Adrenal gland (tissue), 12 donors: ENCODE results near the gene GLP1R. TPM values are rescaled to one million over a fixed set of nuclear protein-coding genes. Genes with fewer than 3 reads are reported as not detected.

Experiments
- DNase-seq, 7 donors: peaks; one replicate each; pipeline ENCODE4 v3.0.0-alpha.2; 2019 to 2020
- H3K27ac ChIP-seq, 5 donors: fragments of 200-600 bp; sonication (generic) in 4 of 5; 1 replicate in 3 of 5; 2 replicates in 2 of 5; pipeline versions ENCODE4 v1.5.1 to v1.8.0; 2016 to 2020; ENCODE audit warnings: mild to moderate bottlenecking in 1 of 5
- H3K27me3 ChIP-seq: fragments of 200-600 bp; 2 replicates; pipeline ENCODE4 v1.8.0; 2021
- H3K36me3 ChIP-seq, 2 donors: fragments of 200-600 bp; replicated peaks in 1 of 2; 1 replicate in 1 of 2; 2 replicates in 1 of 2; pipeline versions ENCODE4 v1.5.1 to v1.8.0; 2018 to 2022
- H3K4me1 ChIP-seq, 2 donors: fragments of 200-600 bp; replicated peaks in 1 of 2; 1 replicate in 1 of 2; 2 replicates in 1 of 2; pipeline versions ENCODE4 v1.5.1 to v1.8.0; 2018 to 2021
- H3K4me3 ChIP-seq, 4 donors: fragments of 200-600 bp; sonication (generic) in 3 of 4; one replicate each; pipeline ENCODE4 v1.5.1; 2016 to 2018
- H3K9me3 ChIP-seq, 3 donors: fragments of 200-600 bp; sonication (generic) in 1 of 3; replicated peaks in 1 of 3; 1 replicate in 2 of 3; 2 replicates in 1 of 3; pipeline versions ENCODE4 v1.5.1 to v1.8.0; 2016 to 2021
- CTCF ChIP-seq, 6 experiments: fragments of 450-650 bp in 4 of 6; fragments of 200-600 bp in 2 of 6; sonication (generic) in 1 of 6; IDR thresholded peaks; 1 replicate in 5 of 6; 2 replicates in 1 of 6; pipeline versions ENCODE4 v1.5.1 to v1.8.0; 2016 to 2021; ENCODE audit warnings: antibody characterized with exemption in 6 of 6, mild to moderate bottlenecking in 2 of 6, moderate library complexity in 1 of 6
- POLR2A ChIP-seq, 2 donors: fragments of 450-650 bp; IDR thresholded peaks; one replicate each; pipeline ENCODE4 v1.6.1; 2017; ENCODE audit warnings: antibody characterized with exemption in 2 of 2, mild to moderate bottlenecking in 2 of 2, moderate library complexity in 1 of 2
- WGBS, 4 donors: extraction: QIAGEN DNeasy Blood & Tissue Kit in 2 of 4; methylation state at CpG; one replicate each; pipeline versions ENCODE4 v1.1.5 to v1.1.7; 2013 to 2017; 5-methylcytosine and 5-hydroxymethylcytosine counted together
- intact Hi-C, 2 donors: fragments of 100-400 bp; cut with DNase I; formaldehyde crosslinking; loops; one replicate each; pipeline versions ENCODE4 v1.14.1 to v1.15.0; 2022 to 2023
- polyA plus RNA-seq, 3 donors: library from polyadenylated mRNA; stranded (reverse); fragments of 200-250 nt in 2 of 3; fragments of 350-450 nt in 1 of 3; fragmentation: Illumina TruSeq in 1 of 3; extraction: RNeasy Lipid Tissue Mini Kit (QIAGEN cat#74804) in 1 of 3; gene quantifications; one replicate each; pipeline ENCODE4 v1.2.3, GENCODE V29; 2013 to 2014
- total RNA-seq, 9 donors: library from RNA; depleted of rRNA in 4 of 9; stranded (reverse); fragments of >200 nt in 4 of 9; fragments of 120-200 nt in 1 of 9; fragmentation: NEBNext Ultra II Directional in 1 of 9; extraction: Animal tissue kit (Norgen Biotek cat#: 25700) in 1 of 9; gene quantifications; one replicate each; pipeline versions ENCODE4 v1.1.0 to v1.2.4, GENCODE V29; 2013 to 2023
- donor health status: healthy with polysubstance abuse.
- donor health status: Bipolar disorder and iron deficiency.
- donor health status: DM: yes; HTN: yes; CAD: no.
- donor health status: DM: no; HTN: no; CAD: no.
- donor health status: DM: no; HTN: no; CAD: no.
- donor health status: DM: yes; HTN: yes; CAD: no.

GLP1R gene
- total and polyA plus RNA-seq, 12 donors: 0.06 to 0.42 (median 0.11) TPM; not detected in 7

GRCh38 chr6:39084506-39084905 lies 35.9 kb downstream of the GLP1R start:
- DNase-seq: no peak
- no peak overlapping the region for H3K4me3 ChIP-seq
- intact Hi-C loops: no loop called here
- peaks cover 1% of the 10 kb centered on the region for H3K27me3 ChIP-seq
- no peak overlapping the region for H3K27ac ChIP-seq
- no peaks in the 10 kb centered on the region for H3K9me3 ChIP-seq
- TF ChIP-seq POLR2A (IDR thresholded peaks at IDR 0.05) (no peak), CTCF (IDR thresholded peaks at IDR 0.05) (no peak)
- H3K4me1 ChIP-seq: no peaks in the 10 kb centered on the region
- H3K36me3 ChIP-seq: no peaks in the 10 kb centered on the region
- 76 to 88% (median 80%) methylated on average over 7 of the region's 7 CpGs for WGBS, 4 donors

- H3K27me3 ChIP-seq: peaks cover 9% of the 10 kb centered on the region
- WGBS, 4 donors: 65 to 79% (median 76%) methylated on average over 5 of the region's 5 CpGs
- no peak for DNase-seq
- H3K9me3 ChIP-seq: no peaks in the 10 kb centered on the region
- TF ChIP-seq CTCF (IDR thresholded peaks at IDR 0.05) (no peak), POLR2A (IDR thresholded peaks at IDR 0.05) (no peak)
- no peak overlapping the region for H3K27ac ChIP-seq
- intact Hi-C loops: no loop called here
- H3K4me3 ChIP-seq: no peak overlapping the region
- no peaks in the 10 kb centered on the region for H3K4me1 ChIP-seq
- no peaks in the 10 kb centered on the region for H3K36me3 ChIP-seq
Observed at GRCh38 chr6:39085129-39085797, 36.7 kb downstream of the GLP1R start.

GRCh38 chr6:39086294-39086693 lies 37.7 kb downstream of the GLP1R start:
- DNase-seq: no peak
- intact Hi-C loops: no loop called here
- H3K27me3 ChIP-seq: peaks cover 10% of the 10 kb centered on the region
- H3K36me3 ChIP-seq: no peaks in the 10 kb centered on the region
- no peak overlapping the region for H3K27ac ChIP-seq
- H3K4me3 ChIP-seq: no peak overlapping the region
- H3K9me3 ChIP-seq: no peaks in the 10 kb centered on the region
- no peaks in the 10 kb centered on the region for H3K4me1 ChIP-seq
- WGBS, 4 donors: 43 to 68% (median 49%) methylated on average over 7 of the region's 7 CpGs
- TF ChIP-seq CTCF (IDR thresholded peaks at IDR 0.05) (no peak), POLR2A (IDR thresholded peaks at IDR 0.05) (no peak)

GRCh38 chr6:39086711-39087110 lies 38.1 kb downstream of the GLP1R start:
- DNase-seq: no peak
- Histone ChIP-seq H3K27ac (no peak overlapping the region), H3K36me3 (no peaks in the 10 kb centered on the region), H3K4me1 (no peaks in the 10 kb centered on the region), H3K4me3 (no peak overlapping the region), H3K27me3 (peaks cover 10% of the 10 kb centered on the region), H3K9me3 (no peaks in the 10 kb centered on the region)
- WGBS, 4 donors: 67 to 80% (median 74%) methylated on average over 4 to 6 of the region's 6 CpGs
- TF ChIP-seq CTCF (IDR thresholded peaks at IDR 0.05) (no peak), POLR2A (IDR thresholded peaks at IDR 0.05) (no peak)
- intact Hi-C loops: no loop called here
